Measurements from ENCODE around the gene CD2. TPM values are rescaled to one million over a fixed set of nuclear protein-coding genes. Genes with fewer than 3 reads are reported as not detected.

The CD2 gene
- total RNA-seq, 2 experiments from 2014 or later, result not detected

- Histone ChIP-seq H3K36me3 (ENCODE audit: insufficient read depth, low read length) (no peaks in the 10 kb centered on the region; the same call in 1 of the 2 replicates), H3K4me3 (ENCODE audit: low read depth, low read length, poor library complexity, severe bottlenecking) (no peak overlapping the region), H3K79me2 (ENCODE audit: insufficient read depth, low read depth, low read length) (no peaks in the 10 kb centered on the region), H3K27ac (ENCODE audit: low read depth, low read length, poor library complexity, severe bottlenecking) (no peak overlapping the region), H3K9me3 (ENCODE audit: low read length) (peaks cover 25% of the 10 kb centered on the region), H3K9me2 (ENCODE audit: insufficient read depth, low read length) (no peaks in the 10 kb centered on the region), H3K4me2 (ENCODE audit: low read length) (no peak overlapping the region), H3K4me1 (ENCODE audit: insufficient read depth, low read length, poor library complexity, severe bottlenecking) (peaks cover 14% of the 10 kb centered on the region), H4K20me1 (ENCODE audit: insufficient read depth, low read length) (no peaks in the 10 kb centered on the region), H2AFZ (ENCODE audit: low read length) (peak overlapping the region; percentile 9; the same call in 1 of the 2 replicates)
- TF ChIP-seq EZH2phosphoT487 (IDR thresholded peaks at IDR 0.05; ENCODE audit: borderline replicate concordance, low read depth, low read length) (no peak), CTCF (conservative IDR thresholded peaks at IDR 0.05; ENCODE audit: low read length) (no peak)
- no TSS peak for BruUV-seq (replicated peaks)
- DNase-seq (ENCODE audit: low spot score), result no peak
- POLR2A ChIA-PET, result interaction anchor here (0.5 to 1.2 kb wide), 4 partner anchors 11 to 1080 kb away, joined by 3 to 7 read pairs (median 3); no protein-coding TSS in a partner anchor
- CTCF ChIA-PET (ENCODE audit: unreplicated experiment), result interaction anchor here (1.1 kb wide), 1 partner anchor 78 kb away, joined by 3 read pairs; no protein-coding TSS in a partner anchor
- intact Hi-C loops (cut with micrococcal nuclease; ENCODE audit: unreplicated experiment), result loop anchor here (5.0 kb wide), 2 partner anchors 48 to 242 kb away; no protein-coding TSS in a partner anchor
Observed at GRCh38 chr1:116814926-116815723, 60.9 kb downstream of the CD2 start.

- peaks cover 13% of the 10 kb centered on the region; the same call in 1 of the 2 replicates for H3K9me3 ChIP-seq (ENCODE audit: low read length)
- H3K27ac ChIP-seq (ENCODE audit: low read depth, low read length, poor library complexity, severe bottlenecking), result no peak overlapping the region
- H3K79me2 ChIP-seq (ENCODE audit: insufficient read depth, low read depth, low read length), result no peaks in the 10 kb centered on the region
- DNase-seq (ENCODE audit: low spot score), result peak; percentile 81
- TF ChIP-seq EZH2phosphoT487 (IDR thresholded peaks at IDR 0.05; ENCODE audit: borderline replicate concordance, low read depth, low read length) (no peak), CTCF (conservative IDR thresholded peaks at IDR 0.05; ENCODE audit: low read length) (peak; percentile 99)
- POLR2A ChIA-PET, result interaction anchor here (0.6 to 1.2 kb wide), 2 partner anchors 114 to 1355 kb away, joined by 3 read pairs; no protein-coding TSS in a partner anchor
- CTCF ChIA-PET (ENCODE audit: unreplicated experiment), result interaction anchor here (0.6 to 1.2 kb wide), 2 partner anchors 77 to 80 kb away, joined by 3 to 8 read pairs; no protein-coding TSS in a partner anchor
- H2AFZ ChIP-seq (ENCODE audit: low read length), result no peak overlapping the region; the same call in 1 of the 2 replicates
- intact Hi-C loops (cut with micrococcal nuclease; ENCODE audit: unreplicated experiment), result loop anchor here (1.0 to 5.0 kb wide), 4 partner anchors 50 to 240 kb away; no protein-coding TSS in a partner anchor
- no peaks in the 10 kb centered on the region for H3K9me2 ChIP-seq (ENCODE audit: insufficient read depth, low read length)
- H3K4me1 ChIP-seq (ENCODE audit: insufficient read depth, low read length, poor library complexity, severe bottlenecking), result peaks cover 14% of the 10 kb centered on the region
- H4K20me1 ChIP-seq (ENCODE audit: insufficient read depth, low read length), result no peaks in the 10 kb centered on the region
- H3K36me3 ChIP-seq (ENCODE audit: insufficient read depth, low read length), result no peaks in the 10 kb centered on the region; the same call in 1 of the 2 replicates
- no peak overlapping the region for H3K4me3 ChIP-seq (ENCODE audit: low read depth, low read length, poor library complexity, severe bottlenecking)
- H3K4me2 ChIP-seq (ENCODE audit: low read length), result no peak overlapping the region
- BruUV-seq (replicated peaks), result no TSS peak
Observed at GRCh38 chr1:116817582-116818064, 63.4 kb downstream of the CD2 start.

Other genes starting within 250 kb of the CD2 start
- not detected in 2 replicates for gene CD58, start 183.4 kb upstream of the CD2 start, total RNA-seq (2014; rRNA removed; shearing (Covaris generic))
- 1.8 and 3.3 TPM in 2 replicates for gene CD58, start 183.4 kb upstream of the CD2 start, total RNA-seq (2022)
- not detected in 2 replicates for gene IGSF3, start 86.7 kb upstream of the CD2 start, total RNA-seq (2014; rRNA removed; shearing (Covaris generic))
- not detected in 2 replicates for gene IGSF3, start 86.7 kb upstream of the CD2 start, total RNA-seq (2022)
- gene PTGFRN, start 155.5 kb downstream of the CD2 start, total RNA-seq (2014; rRNA removed; shearing (Covaris generic)), result not detected in 2 replicates
- not detected in 2 replicates for gene PTGFRN, start 155.5 kb downstream of the CD2 start, total RNA-seq (2022)
- gene CD101, start 247.3 kb downstream of the CD2 start, total RNA-seq (2014; rRNA removed; shearing (Covaris generic)), result not detected in 2 replicates
- not detected in 2 replicates for gene CD101, start 247.3 kb downstream of the CD2 start, total RNA-seq (2022)